Mesodermal cell (in vitro differentiated cells): ENCODE data around the gene FOLR2.
A peak's percentile ranks its signal among the peaks of the same experiment; 100 is the strongest.

Source experiments
- H3K27ac ChIP-seq: 2 replicates; pipeline ENCODE4 v1.7.0; 2013; ENCODE audit warnings: mild to moderate bottlenecking, low read depth, low read length, moderate library complexity; ENCODE audit not compliant: severe bottlenecking
- H3K36me3 ChIP-seq: 2 replicates; pipeline ENCODE4 v1.7.1; 2013; ENCODE audit warnings: mild to moderate bottlenecking, low read length, moderate library complexity; ENCODE audit not compliant: control insufficient read depth, insufficient read depth
- H3K4me1 ChIP-seq: one replicate; pipeline ENCODE4 v1.7.1; 2013; ENCODE audit warnings: mild to moderate bottlenecking, low read length; ENCODE audit not compliant: insufficient read depth, control insufficient read depth, poor library complexity, severe bottlenecking
- H3K4me3 ChIP-seq: 2 replicates; pipeline ENCODE4 v1.7.0; 2013; ENCODE audit warnings: low read length, control low read depth, mild to moderate bottlenecking; ENCODE audit not compliant: insufficient read depth, poor library complexity, severe bottlenecking; ENCODE audit errors: extremely low read depth
- H3K9me3 ChIP-seq: 2 replicates; pipeline ENCODE4 v1.7.1; 2013; ENCODE audit warnings: mild to moderate bottlenecking, low read length, moderate library complexity; ENCODE audit not compliant: control insufficient read depth
- WGBS, 2 experiments: methylation state at CpG; one replicate each; pipeline ENCODE4 v1.1.5; 2013; ENCODE audit warnings: missing lambda C conversion rate in 2 of 2; ENCODE audit not compliant: insufficient coverage in 2 of 2; 5-methylcytosine and 5-hydroxymethylcytosine counted together

FOLR2 gene

DNA sequence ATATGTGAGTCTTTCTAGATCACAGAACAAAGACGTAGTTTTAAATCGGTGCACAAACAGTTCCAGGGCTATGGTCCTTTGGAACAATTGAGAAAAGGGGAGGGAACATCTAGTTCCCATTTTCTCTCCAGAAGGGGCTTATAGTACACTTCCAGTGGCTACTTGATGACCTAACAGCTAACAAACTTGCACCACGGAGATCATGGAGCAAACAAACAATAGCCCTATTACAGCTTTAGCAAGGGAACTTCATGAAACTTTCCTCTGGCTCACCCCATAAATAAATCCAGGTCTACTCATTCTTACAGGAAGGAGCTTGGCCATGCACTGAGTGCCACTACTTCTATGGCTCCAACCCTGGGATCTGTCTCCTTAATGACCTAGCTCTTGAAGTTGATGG is 8.3 kb upstream of the FOLR2 start:
- H3K4me1 ChIP-seq: no peaks in the 10 kb centered on the region
- H3K9me3 ChIP-seq: no peaks in the 10 kb centered on the region
- WGBS, 2 experiments: 64 to 91% methylated on average over 3 of the region's 3 CpGs
- H3K4me3 ChIP-seq: no peak overlapping the region
- no peaks in the 10 kb centered on the region for H3K36me3 ChIP-seq
- no peak overlapping the region for H3K27ac ChIP-seq

- no peaks in the 10 kb centered on the region for H3K36me3 ChIP-seq
- H3K4me3 ChIP-seq: no peak overlapping the region
- no peaks in the 10 kb centered on the region for H3K4me1 ChIP-seq
- H3K27ac ChIP-seq: no peak overlapping the region
- WGBS, 2 experiments: 65 to 90% methylated on average over 2 to 4 of the region's 4 CpGs
- no peaks in the 10 kb centered on the region for H3K9me3 ChIP-seq
Measured at GRCh38 chr11:72209101-72209500, 7.5 kb upstream of the FOLR2 start.

GRCh38 chr11:72217841-72218240 is 1.2 kb downstream of the FOLR2 start:
- Histone ChIP-seq H3K4me1 (peaks cover 7% of the 10 kb centered on the region), H3K4me3 (no peak overlapping the region), H3K27ac (no peak overlapping the region), H3K9me3 (no peaks in the 10 kb centered on the region), H3K36me3 (no peaks in the 10 kb centered on the region)
- WGBS, 2 experiments: 44 to 60% methylated on average over 1 to 2 of the region's 2 CpGs

GRCh38 chr11:72218251-72218745 is 1.7 kb downstream of the FOLR2 start:
- Histone ChIP-seq H3K4me1 (peaks cover 7% of the 10 kb centered on the region), H3K36me3 (no peaks in the 10 kb centered on the region), H3K4me3 (no peak overlapping the region), H3K9me3 (no peaks in the 10 kb centered on the region), H3K27ac (no peak overlapping the region)
- 93 to 100% methylated on average over 3 to 5 of the region's 5 CpGs for WGBS, 2 experiments

GRCh38 chr11:72220696-72221363 is 4.2 kb downstream of the FOLR2 start:
- no peaks in the 10 kb centered on the region for H3K9me3 ChIP-seq
- peaks cover 9% of the 10 kb centered on the region for H3K4me1 ChIP-seq
- no peak overlapping the region for H3K27ac ChIP-seq
- 86 to 90% methylated on average over 5 to 6 of the region's 10 CpGs for whole genome bisulfite sequencing, 2 experiments
- H3K4me3 ChIP-seq: no peak overlapping the region
- no peaks in the 10 kb centered on the region for H3K36me3 ChIP-seq

DNA sequence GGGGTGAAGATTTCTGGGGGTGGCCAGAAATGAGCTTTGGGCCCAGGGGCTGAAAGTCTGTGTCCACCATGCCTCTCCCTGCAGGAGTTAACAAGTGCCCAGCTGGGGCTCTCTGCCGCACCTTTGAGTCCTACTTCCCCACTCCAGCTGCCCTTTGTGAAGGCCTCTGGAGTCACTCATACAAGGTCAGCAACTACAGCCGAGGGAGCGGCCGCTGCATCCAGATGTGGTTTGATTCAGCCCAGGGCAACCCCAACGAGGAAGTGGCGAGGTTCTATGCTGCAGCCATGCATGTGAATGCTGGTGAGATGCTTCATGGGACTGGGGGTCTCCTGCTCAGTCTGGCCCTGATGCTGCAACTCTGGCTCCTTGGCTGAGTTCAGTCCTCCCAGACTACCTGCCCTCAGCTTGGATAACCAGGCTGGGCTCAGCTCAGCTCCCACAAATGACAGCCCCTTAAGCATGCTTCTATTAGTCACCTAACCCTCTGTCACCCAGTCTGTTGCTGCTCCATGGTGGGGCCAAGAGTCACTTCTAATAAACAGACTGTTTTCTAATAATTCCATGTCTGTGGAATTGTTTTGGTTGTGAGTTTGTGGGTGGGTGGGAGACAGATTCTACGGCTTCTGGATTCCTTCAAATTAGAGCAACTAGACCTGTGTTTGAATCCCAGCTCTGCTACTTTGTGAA is 4.9 kb downstream of the FOLR2 start:
- Histone ChIP-seq H3K4me1 (peaks cover 13% of the 10 kb centered on the region), H3K36me3 (peaks cover 3% of the 10 kb centered on the region), H3K27ac (no peak overlapping the region), H3K9me3 (no peaks in the 10 kb centered on the region), H3K4me3 (no peak overlapping the region)
- WGBS, 2 experiments: 89 to 97% methylated on average over 6 to 7 of the region's 7 CpGs

DNA sequence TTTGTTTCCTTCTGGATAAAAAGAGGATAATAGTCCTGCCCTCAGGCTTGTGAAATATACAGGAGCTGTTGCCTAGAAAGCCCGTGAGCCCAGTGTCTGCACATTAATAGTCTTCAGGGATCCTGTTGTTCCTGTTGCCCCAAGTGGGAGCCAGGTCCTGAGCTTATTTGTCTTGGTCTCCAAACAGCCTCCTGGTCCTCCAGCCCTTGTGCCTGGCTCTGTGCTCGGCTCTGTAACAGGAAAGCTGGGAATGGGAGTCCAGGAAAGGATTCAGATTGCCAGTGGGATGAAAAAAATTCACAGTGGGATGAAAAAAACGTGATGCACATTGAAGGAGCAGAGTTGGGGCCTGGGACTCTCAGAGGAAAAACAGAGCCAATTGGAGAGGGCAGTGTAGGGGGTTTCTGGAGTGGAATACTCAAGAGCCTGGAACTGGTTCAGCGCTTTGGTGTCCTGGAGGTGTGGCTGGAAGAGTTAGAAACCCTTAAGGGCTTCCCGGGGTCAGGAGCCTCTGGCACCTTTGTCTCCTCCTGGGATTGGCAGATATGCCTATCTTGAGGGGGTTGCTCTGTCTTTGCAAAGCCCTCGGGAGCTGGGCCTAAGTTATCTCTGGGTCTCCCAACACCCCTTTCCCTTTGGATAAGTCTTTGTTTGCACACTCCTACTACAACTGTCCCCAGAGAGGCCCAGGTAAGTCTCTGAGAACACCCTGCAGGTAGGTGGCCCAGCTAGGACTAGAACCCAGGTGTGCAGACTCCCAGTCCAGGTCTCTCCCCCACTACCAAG is 5.7 kb downstream of the FOLR2 start:
- Histone ChIP-seq H3K27ac (peak overlapping the region; percentile 87), H3K4me3 (peak overlapping the region; percentile 95)
- WGBS, 2 experiments: 61 to 64% methylated on average over 6 of the region's 6 CpGs

GRCh38 chr11:72222907-72223614 is 6.5 kb downstream of the FOLR2 start:
- peak overlapping the region; percentile 95 for H3K4me3 ChIP-seq
- H3K9me3 ChIP-seq: no peaks in the 10 kb centered on the region
- H3K36me3 ChIP-seq: peaks cover 17% of the 10 kb centered on the region
- peaks cover 14% of the 10 kb centered on the region for H3K4me1 ChIP-seq
- peak overlapping the region; percentile 87 for H3K27ac ChIP-seq
- WGBS, 2 experiments: 0 to 1% methylated on average over 23 to 41 of the region's 47 CpGs

More for the DNA sequence above, 5.7 kb downstream of the FOLR2 start:
- H3K36me3 ChIP-seq: peaks cover 11% of the 10 kb centered on the region
- no peaks in the 10 kb centered on the region for H3K9me3 ChIP-seq
- peaks cover 14% of the 10 kb centered on the region for H3K4me1 ChIP-seq

DNA sequence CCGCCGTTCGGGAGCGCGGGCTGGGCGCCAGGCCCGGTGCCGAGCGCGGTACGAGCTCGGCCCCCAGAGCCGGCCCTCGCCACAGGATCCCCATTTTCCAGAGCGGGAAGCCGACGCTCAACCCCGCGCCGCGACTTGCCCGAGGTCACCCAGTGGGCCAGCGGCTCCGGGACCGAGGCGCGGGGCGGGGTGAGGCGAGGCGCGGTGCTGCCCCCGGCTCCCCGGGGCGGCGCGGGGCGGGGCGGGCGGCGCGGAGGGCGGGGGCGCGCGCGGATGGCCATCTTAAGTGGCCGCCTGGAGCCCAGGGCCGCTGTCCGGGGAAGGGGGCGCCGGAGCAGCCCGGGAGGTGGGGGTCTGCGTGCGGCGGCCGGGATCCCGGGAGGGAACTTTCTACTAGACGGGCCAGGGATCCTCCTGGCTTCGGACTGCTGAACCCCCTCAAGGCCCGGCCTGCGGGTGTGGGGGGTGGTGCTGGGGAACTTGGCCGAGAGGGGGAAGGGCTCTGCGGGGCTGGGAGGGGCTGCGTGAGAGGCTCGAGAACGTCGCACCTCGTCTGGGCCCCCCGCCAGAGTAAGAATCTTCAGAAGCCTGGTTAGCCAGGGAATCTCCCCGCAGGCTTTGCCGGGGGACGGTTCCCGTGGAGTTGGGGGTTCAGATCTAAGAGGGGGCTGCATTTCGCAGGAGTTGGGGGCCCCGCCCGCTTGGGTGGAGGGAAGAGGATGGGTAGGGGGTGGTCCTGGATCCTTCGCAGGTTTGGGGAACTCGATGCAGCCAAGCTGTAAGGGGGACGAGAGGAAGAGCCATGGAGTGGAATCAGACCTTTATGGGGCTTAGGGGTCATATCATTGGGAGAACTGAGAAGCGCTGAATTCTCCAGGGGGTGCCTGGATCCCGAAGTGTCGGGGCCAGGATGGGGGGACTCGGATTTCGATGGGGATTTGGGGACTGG is 7.3 kb downstream of the FOLR2 start:
- H3K27ac ChIP-seq: peak overlapping the region; percentile 87
- 0 to 1% methylated on average over 49 to 71 of the region's 84 CpGs for WGBS, 2 experiments
- H3K9me3 ChIP-seq: no peaks in the 10 kb centered on the region
- peaks cover 25% of the 10 kb centered on the region for H3K36me3 ChIP-seq
- peaks cover 14% of the 10 kb centered on the region for H3K4me1 ChIP-seq
- peak overlapping the region; percentile 95 for H3K4me3 ChIP-seq
